Spinal cord (tissue), 10 donors: ENCODE data around the gene COG4. TPM values are rescaled to one million over a fixed set of nuclear protein-coding genes. Genes with fewer than 3 reads are reported as not detected.
A peak's percentile ranks its signal among the peaks of the same experiment; 100 is the strongest.
"Not testable (repeated sequence)": the region's sequence is repeated elsewhere in the genome, so short reads cannot be mapped to it uniquely, and the experiment has no call there.

ENCODE experiments used
- DNase-seq, 6 donors: peaks; one replicate each; pipeline versions ENCODE4 v3.0.0 to v3.0.0-alpha.2; 2013 to 2015; ENCODE audit warnings: low spot score in 6 of 6, low read depth in 4 of 6
- H3K27ac ChIP-seq: one replicate; pipeline ENCODE4 v1.5.1; 2013; ENCODE audit warnings: low read depth, low read length, control low read depth
- H3K27me3 ChIP-seq: one replicate; pipeline ENCODE4 v1.6.1; 2013; ENCODE audit warnings: low read length; ENCODE audit not compliant: control insufficient read depth, insufficient read depth
- H3K36me3 ChIP-seq: one replicate; pipeline ENCODE4 v1.6.1; 2013; ENCODE audit warnings: low read length; ENCODE audit not compliant: control insufficient read depth, insufficient read depth
- H3K4me1 ChIP-seq: one replicate; pipeline ENCODE4 v1.6.1; 2013; ENCODE audit warnings: low read length; ENCODE audit not compliant: control insufficient read depth, insufficient read depth
- H3K4me3 ChIP-seq: one replicate; pipeline ENCODE4 v1.5.1; 2013; ENCODE audit warnings: low read depth, low read length, control low read depth
- H3K9me3 ChIP-seq: one replicate; pipeline ENCODE4 v1.6.1; 2013; ENCODE audit warnings: low read length; ENCODE audit not compliant: control insufficient read depth, insufficient read depth
- WGBS: methylation state at CpG from one replicate; pipeline ENCODE4 v1.1.5; 2013; ENCODE audit warnings: missing lambda C conversion rate; ENCODE audit not compliant: insufficient coverage; 5-methylcytosine and 5-hydroxymethylcytosine counted together
- polyA plus RNA-seq, 2 donors: library from polyadenylated mRNA; unstranded; fragments of 120-200 nt; gene quantifications; one replicate each; pipeline ENCODE4 v1.2.1, GENCODE V29; 2013; ENCODE audit not compliant: insufficient read length in 2 of 2
- total RNA-seq, 2 donors: library from RNA; depleted of rRNA in 1 of 2; stranded (reverse); fragments of 120-200 nt in 1 of 2; fragments of >200 nt in 1 of 2; gene quantifications; one replicate each; pipeline versions ENCODE4 v1.2.3 to v1.2.4, GENCODE V29; 2013 to 2014
- donor health status: healthy.

Gene COG4
- total and polyA plus RNA-seq, 4 donors: 34.6 to 76.1 (median 69.3) TPM

GRCh38 chr16:70529954-70530353 lies 6.6 kb upstream of the COG4 start:
- H3K4me1 ChIP-seq: peaks cover 16% of the 10 kb centered on the region
- not testable (repeated sequence) for DNase-seq, H3K27me3 ChIP-seq, H3K4me3 ChIP-seq, H3K27ac ChIP-seq, H3K9me3 ChIP-seq
- no CpG with 5 or more reads among the region's 7 CpGs for WGBS
- H3K36me3 ChIP-seq: peaks cover 51% of the 10 kb centered on the region

DNA sequence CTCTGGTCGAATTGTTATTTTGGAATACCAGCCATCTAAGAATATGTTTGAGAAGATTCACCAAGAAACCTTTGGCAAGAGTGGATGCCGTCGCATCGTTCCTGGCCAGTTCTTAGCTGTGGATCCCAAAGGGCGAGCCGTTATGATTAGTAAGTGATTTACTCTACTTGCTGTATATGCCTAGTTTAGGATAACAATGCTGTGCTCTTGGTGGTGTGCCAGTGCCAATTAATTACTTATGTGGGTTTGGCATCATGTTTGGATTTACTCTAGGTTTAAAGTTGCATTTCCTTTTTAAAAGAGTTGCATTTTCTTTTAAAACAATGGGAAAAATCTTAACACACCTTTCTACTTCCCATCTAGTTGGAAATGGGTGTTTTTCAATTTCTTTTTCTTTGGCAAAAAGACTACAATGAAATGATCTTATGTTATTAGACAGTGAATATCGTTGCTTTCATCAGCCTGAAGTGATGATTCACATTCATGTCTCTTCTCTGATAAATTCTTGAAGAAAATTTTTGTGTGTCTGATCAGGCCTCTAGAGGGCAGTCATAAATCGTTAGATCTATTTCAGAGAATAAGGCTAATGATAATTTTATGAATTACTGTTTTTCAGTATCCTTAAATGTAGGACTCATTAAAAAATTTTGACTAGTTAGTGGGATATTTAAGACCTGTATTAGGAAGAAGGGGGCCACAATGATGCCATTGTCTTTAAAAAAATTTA lies 5.9 kb upstream of the COG4 start:
- H3K4me3 ChIP-seq: no peak overlapping the region
- 87% methylated on average over 4 of the region's 8 CpGs for WGBS
- H3K27ac ChIP-seq: no peak overlapping the region
- DNase-seq: peak in 3 of 6 donors; percentile 12 to 69 (median 60)
- peaks cover 49% of the 10 kb centered on the region for H3K36me3 ChIP-seq
- H3K9me3 ChIP-seq: no peaks in the 10 kb centered on the region
- no peaks in the 10 kb centered on the region for H3K27me3 ChIP-seq
- H3K4me1 ChIP-seq: peaks cover 18% of the 10 kb centered on the region

GRCh38 chr16:70527315-70527996 lies 4.1 kb upstream of the COG4 start:
- WGBS: 69% methylated on average over 4 of the region's 8 CpGs
- Histone ChIP-seq H3K27ac (no peak overlapping the region), H3K4me1 (peaks cover 18% of the 10 kb centered on the region)

DNA sequence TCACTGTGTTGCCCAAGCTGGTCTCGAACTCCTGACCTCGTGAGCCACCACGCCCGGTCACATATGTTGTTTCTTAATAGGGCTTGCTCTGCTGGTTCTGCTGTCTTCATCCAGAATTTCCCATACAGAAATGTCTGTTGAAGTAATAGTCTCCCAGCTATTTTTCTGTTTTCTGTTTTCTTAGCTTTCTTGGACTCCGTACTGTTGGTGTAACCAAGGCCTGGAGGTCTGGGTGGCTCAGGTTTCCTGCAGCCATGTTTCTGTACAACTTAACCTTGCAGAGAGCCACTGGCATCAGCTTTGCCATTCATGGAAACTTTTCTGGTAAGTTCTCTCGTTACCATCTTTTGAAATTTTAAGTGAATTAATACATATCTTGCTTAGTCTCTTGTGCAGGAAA lies 3.0 kb upstream of the COG4 start:
- Histone ChIP-seq H3K27me3 (no peaks in the 10 kb centered on the region), H3K4me1 (peaks cover 24% of the 10 kb centered on the region), H3K27ac (no peak overlapping the region), H3K4me3 (no peak overlapping the region), H3K36me3 (peaks cover 35% of the 10 kb centered on the region), H3K9me3 (no peaks in the 10 kb centered on the region)
- no peak for DNase-seq
- WGBS: 80% methylated on average over 5 of the region's 6 CpGs

More at GRCh38 chr16:70527315-70527996, 4.1 kb upstream of the COG4 start:
- Histone ChIP-seq H3K9me3 (no peaks in the 10 kb centered on the region), H3K4me3 (no peak overlapping the region), H3K36me3 (peaks cover 45% of the 10 kb centered on the region), H3K27me3 (no peaks in the 10 kb centered on the region)
- no peak for DNase-seq

DNA sequence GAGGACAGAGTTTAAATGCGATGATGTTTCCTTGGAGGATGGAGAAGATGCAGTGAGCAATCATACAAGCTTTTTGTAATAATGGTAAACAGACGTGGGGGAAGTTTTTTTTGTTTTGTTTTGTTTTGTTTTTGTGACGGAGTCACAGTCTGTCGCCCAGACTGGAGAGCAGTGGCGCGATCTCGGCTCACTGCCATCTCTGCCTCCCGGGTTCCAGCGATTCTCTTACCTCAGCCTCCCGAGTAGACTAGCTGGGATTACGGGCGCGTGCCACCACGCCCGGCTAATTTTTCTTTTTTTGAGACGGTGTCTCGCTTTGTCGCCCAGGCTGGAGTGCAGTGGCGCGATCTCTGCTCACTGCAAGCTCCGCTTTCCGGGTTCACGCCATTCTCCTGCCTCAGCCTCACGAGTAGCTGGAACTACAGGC lies 1.1 kb upstream of the COG4 start:
- not testable (repeated sequence) for H3K27me3 ChIP-seq, H3K9me3 ChIP-seq
- H3K4me1 ChIP-seq: peaks cover 25% of the 10 kb centered on the region
- WGBS: 0% methylated on average over 18 of the region's 24 CpGs
- peak overlapping the region; percentile 98 for H3K4me3 ChIP-seq
- H3K27ac ChIP-seq: peak overlapping the region; percentile 75
- DNase-seq: peak in 2 of 6 donors; percentile 4 to 40
- H3K36me3 ChIP-seq: peaks cover 19% of the 10 kb centered on the region

- Histone ChIP-seq H3K27ac (peak within 1 kb of the TSS; percentile 75), H3K4me3 (peak within 1 kb of the TSS; percentile 98), H3K36me3 (peaks cover 17% of the 10 kb centered on the region), H3K4me1 (peaks cover 25% of the 10 kb centered on the region), H3K27me3 (no peaks in the 10 kb centered on the region), H3K9me3 (no peaks in the 10 kb centered on the region)
- DNase-seq: peak in 3 of 6 donors; percentile 13 to 79 (median 46)
- 0% methylated on average over 20 of the region's 32 CpGs for WGBS
These were observed 517 bp upstream of the COG4 start, which contains the start of gene SF3B3 for GRCh38 chr16:70523743-70524398. SF3B3 (plus strand) TSS chr16:70523816; CDS start chr16:70526657, 2,841 bp downstream.

DNA sequence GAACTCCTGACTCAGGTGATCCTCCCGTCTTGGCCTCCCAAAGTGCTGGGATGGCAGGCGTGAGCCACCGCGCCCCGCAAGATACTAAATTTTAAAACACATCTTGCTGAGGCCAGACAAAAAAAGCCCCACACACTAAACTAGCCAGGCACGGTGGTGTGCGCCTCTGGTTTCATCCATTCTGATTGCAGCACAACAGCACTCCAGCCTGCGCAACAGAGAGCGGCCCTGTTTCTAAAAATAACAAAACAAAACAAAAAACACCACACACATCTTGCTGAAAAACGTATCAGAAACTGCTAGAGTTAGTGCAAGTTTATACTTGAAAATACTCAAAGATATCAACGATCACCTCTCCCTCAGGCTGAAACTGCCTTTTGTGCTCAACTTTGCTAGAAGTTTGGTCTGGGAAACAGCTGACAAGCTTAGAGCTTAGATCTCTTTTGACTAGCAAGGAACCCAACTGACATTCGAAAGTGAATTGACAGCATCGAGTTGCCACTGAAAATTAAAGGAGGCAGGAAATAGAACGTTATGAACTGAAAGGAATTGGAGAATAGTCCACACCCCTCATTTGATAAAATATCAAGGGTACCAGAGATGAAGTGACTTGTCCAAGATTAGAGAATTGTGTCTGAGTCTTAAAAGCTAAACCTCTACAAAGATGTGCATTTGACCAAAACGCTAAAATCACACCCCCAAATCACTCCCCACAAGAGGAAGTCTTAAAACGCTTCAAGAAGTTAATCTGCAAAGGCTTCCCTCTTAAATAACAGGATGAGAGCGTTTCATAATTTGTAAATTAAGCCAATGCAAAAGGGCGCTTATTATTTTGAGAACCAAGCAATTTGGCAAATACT lies 908 bp downstream of the COG4 start:
- 94% methylated on average over 10 of the region's 18 CpGs for WGBS
- H3K27me3 ChIP-seq: no peaks in the 10 kb centered on the region
- H3K36me3 ChIP-seq: peaks cover 16% of the 10 kb centered on the region
- peak overlapping the region; percentile 75 for H3K27ac ChIP-seq
- peaks cover 25% of the 10 kb centered on the region for H3K4me1 ChIP-seq
- no peak for DNase-seq
- H3K9me3 ChIP-seq: no peaks in the 10 kb centered on the region
- peak overlapping the region; percentile 98 for H3K4me3 ChIP-seq

GRCh38 chr16:70520612-70521297 lies 2.6 kb downstream of the COG4 start:
- Histone ChIP-seq H3K4me1 (peaks cover 17% of the 10 kb centered on the region), H3K4me3 (no peak overlapping the region), H3K36me3 (peaks cover 29% of the 10 kb centered on the region), H3K9me3 (no peaks in the 10 kb centered on the region), H3K27me3 (no peaks in the 10 kb centered on the region), H3K27ac (no peak overlapping the region)
- DNase-seq: no peak
- WGBS: 90% methylated on average over 6 of the region's 8 CpGs
